Thyroid gland (tissue), 4 donors: Measurements from ENCODE around the gene PIGL. TPM values are rescaled to one million over a fixed set of nuclear protein-coding genes. Genes with fewer than 3 reads are reported as not detected.
"Not testable (repeated sequence)": the region's sequence is repeated elsewhere in the genome, so short reads cannot be mapped to it uniquely, and the experiment has no call there.

Experiments used
- DNase-seq, 2 donors: peaks; one replicate each; pipeline ENCODE4 v3.0.0-alpha.2; 2019
- H3K27ac ChIP-seq, 3 donors: fragments of 200-600 bp; sonication (generic); 1 replicate in 2 of 3; 2 replicates in 1 of 3; pipeline ENCODE4 v1.5.1; 2016 to 2019; ENCODE audit warnings: mild to moderate bottlenecking in 1 of 3, moderate library complexity in 1 of 3
- H3K27me3 ChIP-seq: fragments of 200-600 bp; sonication (generic); one replicate; pipeline ENCODE4 v1.5.1; 2019
- H3K36me3 ChIP-seq, 2 donors: fragments of 200-600 bp; sonication (generic); one replicate each; pipeline ENCODE4 v1.5.1; 2016 to 2019
- H3K4me1 ChIP-seq, 2 donors: fragments of 200-600 bp; sonication (generic); one replicate each; pipeline ENCODE4 v1.5.1; 2017 to 2019
- H3K4me3 ChIP-seq, 3 donors: fragments of 200-600 bp; sonication (generic); replicated peaks in 1 of 3; 1 replicate in 2 of 3; 2 replicates in 1 of 3; pipeline ENCODE4 v1.5.1; 2016; ENCODE audit warnings: mild to moderate bottlenecking in 1 of 3
- H3K9me3 ChIP-seq: fragments of 200-600 bp; sonication (generic); one replicate; pipeline ENCODE4 v1.5.1; 2017
- CTCF ChIP-seq, 6 experiments: fragments of 200-600 bp in 3 of 6; fragments of 450-650 bp in 3 of 6; sonication (generic) in 3 of 6; IDR thresholded peaks; one replicate each; pipeline ENCODE4 v1.5.1; 2016 to 2019; ENCODE audit warnings: antibody characterized with exemption in 6 of 6, mild to moderate bottlenecking in 2 of 6, inconsistent platforms in 1 of 6, moderate library complexity in 1 of 6
- POLR2A ChIP-seq, 2 donors: fragments of 450-650 bp; IDR thresholded peaks; one replicate each; pipeline ENCODE4 v1.6.1; 2017; ENCODE audit warnings: antibody characterized with exemption in 2 of 2, mild to moderate bottlenecking in 2 of 2, moderate library complexity in 1 of 2
- WGBS, 2 donors: methylation state at CpG; one replicate each; pipeline ENCODE4 v1.1.5; 2017; 5-methylcytosine and 5-hydroxymethylcytosine counted together
- intact Hi-C: fragments of 100-400 bp; cut with DNase I; formaldehyde crosslinking; loops from one replicate; pipeline ENCODE4 v1.15.1; 2023
- total RNA-seq, 4 donors: library from RNA; depleted of rRNA; stranded (reverse); fragments of >200 nt; gene quantifications; one replicate each; pipeline ENCODE4 v1.2.3, GENCODE V29; 2016

The PIGL gene
- total RNA-seq, 4 donors from 2014 or later, result 48.8 to 96.0 (median 60.9) TPM

GRCh38 chr17:16199093-16199492 lies 17.9 kb upstream of the PIGL start:
- TF ChIP-seq CTCF (IDR thresholded peaks at IDR 0.05) (no peak), POLR2A (IDR thresholded peaks at IDR 0.05) (no peak)
- peaks cover 32 to 51% of the 10 kb centered on the region in 2 donors for H3K4me1 ChIP-seq
- no peaks in the 10 kb centered on the region for H3K9me3 ChIP-seq
- intact Hi-C loops, result no loop called here
- DNase-seq, result no peak
- H3K4me3 ChIP-seq, result no peak overlapping the region
- WGBS, 2 donors, result 54 to 59% methylated on average over 6 of the region's 6 CpGs
- H3K27me3 ChIP-seq, result no peaks in the 10 kb centered on the region
- H3K36me3 ChIP-seq, result no peaks in the 10 kb centered on the region
- H3K27ac ChIP-seq, result peak overlapping the region; percentile 15 to 47 (median 41)

- Histone ChIP-seq H3K27ac (peak overlapping the region; percentile 41 to 66 (median 47)), H3K4me1 (peaks cover 39 to 54% of the 10 kb centered on the region in 2 donors)
- peak; percentile 44 to 47 for DNase-seq
- H3K36me3 ChIP-seq, H3K27me3 ChIP-seq, H3K4me3 ChIP-seq, H3K9me3 ChIP-seq, intact Hi-C loops: not testable (repeated sequence)
- 71 to 77% methylated on average over 13 of the region's 13 CpGs for WGBS, 2 donors
Measured at GRCh38 chr17:16201693-16202131, 15.3 kb upstream of the PIGL start.

DNA sequence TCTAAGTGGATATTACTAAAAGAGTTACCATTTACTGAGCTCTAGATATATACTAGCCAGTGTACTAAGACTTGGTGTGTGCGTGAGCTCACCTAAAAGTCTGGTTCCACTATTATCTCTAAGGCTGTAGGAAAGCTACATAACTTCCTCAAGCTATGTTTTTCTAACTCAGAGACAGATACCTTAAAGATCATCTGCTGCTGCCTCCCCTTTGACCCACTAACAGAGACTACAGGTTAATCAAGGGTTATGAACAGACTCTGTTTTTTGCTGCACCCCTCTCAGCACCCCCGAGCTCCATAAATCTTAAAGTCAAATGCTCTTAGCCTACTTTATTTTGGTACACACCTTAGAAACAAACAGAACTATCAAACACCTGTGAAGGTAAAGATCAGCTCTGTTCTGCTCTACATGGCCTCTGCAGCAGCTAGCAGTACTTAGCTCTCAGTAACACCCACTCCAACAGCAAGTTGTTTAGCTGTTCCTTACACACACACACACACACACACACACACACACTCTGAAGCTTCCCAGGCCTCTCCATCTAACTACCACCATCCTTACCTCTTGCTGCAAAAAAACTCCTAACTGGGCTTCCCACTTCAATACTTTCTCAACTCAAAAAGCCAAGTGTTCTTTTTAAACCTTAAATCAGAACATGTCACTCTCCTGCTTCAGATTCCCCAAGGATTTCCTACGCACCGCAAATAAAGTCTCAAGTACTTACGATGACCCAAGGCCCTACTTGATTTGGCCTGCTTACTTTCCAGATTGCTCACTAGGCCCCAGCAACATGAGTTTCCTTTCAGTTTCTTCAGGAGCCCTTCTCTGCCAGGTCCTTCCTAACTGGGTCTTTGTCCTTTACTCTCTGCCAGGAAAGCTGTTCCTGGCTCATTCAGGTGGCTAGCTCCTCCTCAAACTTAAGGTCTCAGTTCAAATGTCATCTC lies 14.2 kb upstream of the PIGL start:
- peak overlapping the region; percentile 55 to 78 (median 66) for H3K27ac ChIP-seq
- H3K4me1 ChIP-seq, result peaks cover 39 to 54% of the 10 kb centered on the region in 2 donors
- H3K27me3 ChIP-seq, intact Hi-C loops, H3K36me3 ChIP-seq, H3K4me3 ChIP-seq, H3K9me3 ChIP-seq: not testable (repeated sequence)
- WGBS, 2 donors, result 38 to 42% methylated on average over 5 of the region's 5 CpGs
- peak; percentile 55 for DNase-seq

GRCh38 chr17:16204763-16205162 lies 12.2 kb upstream of the PIGL start:
- intact Hi-C loops, H3K27ac ChIP-seq, H3K27me3 ChIP-seq, H3K9me3 ChIP-seq, H3K4me3 ChIP-seq, H3K36me3 ChIP-seq, DNase-seq: not testable (repeated sequence)
- WGBS, 2 donors, result 91 to 92% methylated on average over 6 of the region's 6 CpGs
- peaks cover 37 to 45% of the 10 kb centered on the region in 2 donors for H3K4me1 ChIP-seq

- H3K4me3 ChIP-seq, result no peak overlapping the region
Measured at GRCh38 chr17:16211590-16211989, 5.4 kb upstream of the PIGL start.

GRCh38 chr17:16212793-16213192 lies 4.2 kb upstream of the PIGL start:
- Histone ChIP-seq H3K27ac (no peak overlapping the region), H3K36me3 (no peaks in the 10 kb centered on the region), H3K27me3 (no peaks in the 10 kb centered on the region), H3K4me1 (peaks cover 9 to 23% of the 10 kb centered on the region in 2 donors), H3K9me3 (no peaks in the 10 kb centered on the region), H3K4me3 (no peak overlapping the region)
- DNase-seq, result no peak
- no peak for TF ChIP-seq POLR2A (IDR thresholded peaks at IDR 0.05)
- TF ChIP-seq CTCF (IDR thresholded peaks at IDR 0.05), result no peak
- intact Hi-C loops, result no loop called here
- 90 to 93% methylated on average over 6 of the region's 6 CpGs for WGBS, 2 donors

More at GRCh38 chr17:16211590-16211989, 5.4 kb upstream of the PIGL start:
- H3K27ac ChIP-seq, result no peak overlapping the region
- DNase-seq, result no peak
- TF ChIP-seq POLR2A (IDR thresholded peaks at IDR 0.05) (no peak), CTCF (IDR thresholded peaks at IDR 0.05) (no peak)
- H3K36me3 ChIP-seq, result no peaks in the 10 kb centered on the region
- no peaks in the 10 kb centered on the region for H3K27me3 ChIP-seq
- peaks cover 9 to 19% of the 10 kb centered on the region in 2 donors for H3K4me1 ChIP-seq
- intact Hi-C loops, result no loop called here
- WGBS, 2 donors, result 84 to 86% methylated on average over 3 of the region's 3 CpGs
- H3K9me3 ChIP-seq, result no peaks in the 10 kb centered on the region
